Measurements from ENCODE around the gene SLC38A8. TPM values are rescaled to one million over a fixed set of nuclear protein-coding genes. Genes with fewer than 3 reads are reported as not detected.
A peak's percentile ranks its signal among the peaks of the same experiment; 100 is the strongest.

SLC38A8 gene
- total and polyA plus RNA-seq, 7 experiments from 2014 or later = not detected

DNA sequence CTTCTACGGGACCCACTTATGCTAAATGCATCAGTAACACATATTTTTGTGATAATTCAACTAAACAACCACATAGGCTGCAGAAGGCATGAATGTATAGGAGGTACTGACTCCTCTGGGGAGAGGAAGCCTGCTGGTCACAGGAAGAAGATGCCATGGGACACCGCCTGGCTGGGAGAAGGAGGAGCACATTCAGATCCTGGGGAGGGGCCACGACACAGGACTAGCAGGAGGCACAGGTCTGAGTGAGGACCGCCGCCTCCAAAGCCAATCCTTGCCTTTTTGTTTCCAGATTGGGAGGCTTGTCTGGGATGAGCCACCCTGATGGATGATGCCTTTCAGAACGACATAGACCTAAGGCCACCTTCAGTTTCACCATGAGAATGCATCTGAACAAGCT, 39.5 kb upstream of the SLC38A8 start:
- Mint-ChIP-seq H3K4me3 (no peak overlapping the region), H3K36me3 (peaks cover 12 to 60% (median 22%) of the 10 kb centered on the region in 5 donors), H3K4me1 (peaks cover 17 to 47% (median 34%) of the 10 kb centered on the region in 7 donors), H3K9me3 (no peaks in the 10 kb centered on the region), H3K27me3 (no peaks in the 10 kb centered on the region), H3K27ac (no peak overlapping the region)
- ATAC-seq (no peak), DNase-seq (no peak)
- Histone ChIP-seq H3K4me1 (ENCODE audit: control insufficient read depth in 2 of 2, insufficient read depth in 2 of 2, low read length in 2 of 2) (peaks cover 0 to 4% of the 10 kb centered on the region in 2 donors), H3K36me3 (ENCODE audit: control insufficient read depth in 2 of 3, insufficient read depth in 3 of 3, low read length in 3 of 3) (peaks cover 5 to 76% (median 18%) of the 10 kb centered on the region in 3 experiments), H3K9me3 (ENCODE audit: control insufficient read depth in 2 of 3, low read length in 3 of 3) (no peaks in the 10 kb centered on the region), H3K27ac (ENCODE audit: low read depth, low read length) (no peak overlapping the region), H3K27me3 (ENCODE audit: control insufficient read depth in 2 of 2, insufficient read depth in 2 of 2, low read length in 2 of 2) (no peaks in the 10 kb centered on the region), H3K4me3 (ENCODE audit: low read length) (no peak overlapping the region)
- ChIA-PET POLR2A (no interaction called here), CTCF (interaction anchor here (5.9 kb wide), 1 partner anchor 105 kb away, joined by 31 read pairs; the partner anchor contains the start of gene TAF1C)
- intact Hi-C loops (cut with micrococcal nuclease) = loop anchor here in 1 of 2 donors (10.0 kb wide), 1 partner anchor 423 kb away; the partner anchor contains the start of gene MEAK7

- Histone ChIP-seq H3K9me3 (ENCODE audit: control insufficient read depth in 2 of 3, low read length in 3 of 3) (no peaks in the 10 kb centered on the region), H3K4me3 (ENCODE audit: low read length) (no peak overlapping the region), H3K36me3 (ENCODE audit: control insufficient read depth in 2 of 3, insufficient read depth in 3 of 3, low read length in 3 of 3) (peaks cover 5 to 75% (median 18%) of the 10 kb centered on the region in 3 experiments), H3K4me1 (ENCODE audit: control insufficient read depth in 2 of 2, insufficient read depth in 2 of 2, low read length in 2 of 2) (peaks cover 0 to 4% of the 10 kb centered on the region in 2 donors), H3K27me3 (ENCODE audit: control insufficient read depth in 2 of 2, insufficient read depth in 2 of 2, low read length in 2 of 2) (no peaks in the 10 kb centered on the region), H3K27ac (ENCODE audit: low read depth, low read length) (no peak overlapping the region)
- POLR2A ChIA-PET = no interaction called here
- H3K4me1 Mint-ChIP-seq = peaks cover 18 to 48% (median 33%) of the 10 kb centered on the region in 7 donors
- CTCF ChIA-PET = no interaction called here
- H3K27ac Mint-ChIP-seq = peak overlapping the region in 1 of 9 donors; percentile 44
- no peak for DNase-seq
- intact Hi-C loops (cut with micrococcal nuclease) = loop anchor here in 1 of 2 donors (10.0 kb wide), 1 partner anchor 423 kb away; the partner anchor contains the start of gene MEAK7
- no peaks in the 10 kb centered on the region for H3K27me3 Mint-ChIP-seq
- no peak for ATAC-seq
- H3K4me3 Mint-ChIP-seq = no peak overlapping the region
- peaks cover 12 to 58% (median 22%) of the 10 kb centered on the region in 5 donors for H3K36me3 Mint-ChIP-seq
- H3K9me3 Mint-ChIP-seq = no peaks in the 10 kb centered on the region
Observed at GRCh38 chr16:84081446-84081989, 38.9 kb upstream of the SLC38A8 start.

DNA sequence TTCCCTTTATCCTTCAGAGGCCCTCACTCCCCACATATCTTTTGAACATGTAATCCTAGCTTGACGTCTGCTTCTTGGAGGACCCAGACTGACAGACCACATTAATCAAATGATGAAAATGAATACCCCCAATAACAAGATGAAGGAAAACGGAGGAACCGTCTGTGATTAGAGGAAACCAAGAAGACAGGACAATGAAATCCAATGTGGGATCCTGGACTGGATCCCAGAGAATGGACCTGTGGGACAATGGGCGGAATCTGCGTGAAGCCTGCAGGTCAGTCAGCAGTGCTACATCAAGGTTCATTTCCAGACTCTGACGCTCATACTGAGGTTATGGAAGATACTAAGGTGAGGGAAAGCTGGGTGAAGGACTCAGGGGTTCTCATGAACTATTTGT, 38.2 kb upstream of the SLC38A8 start:
- H3K36me3 ChIP-seq (ENCODE audit: control insufficient read depth in 2 of 3, insufficient read depth in 3 of 3, low read length in 3 of 3) = peaks cover 8 to 73% (median 18%) of the 10 kb centered on the region in 3 experiments
- peaks cover 11 to 54% (median 22%) of the 10 kb centered on the region in 5 donors for H3K36me3 Mint-ChIP-seq
- intact Hi-C loops (cut with micrococcal nuclease) = loop anchor here in 1 of 2 donors (10.0 kb wide), 1 partner anchor 424 kb away; the partner anchor contains the start of gene MEAK7

DNA sequence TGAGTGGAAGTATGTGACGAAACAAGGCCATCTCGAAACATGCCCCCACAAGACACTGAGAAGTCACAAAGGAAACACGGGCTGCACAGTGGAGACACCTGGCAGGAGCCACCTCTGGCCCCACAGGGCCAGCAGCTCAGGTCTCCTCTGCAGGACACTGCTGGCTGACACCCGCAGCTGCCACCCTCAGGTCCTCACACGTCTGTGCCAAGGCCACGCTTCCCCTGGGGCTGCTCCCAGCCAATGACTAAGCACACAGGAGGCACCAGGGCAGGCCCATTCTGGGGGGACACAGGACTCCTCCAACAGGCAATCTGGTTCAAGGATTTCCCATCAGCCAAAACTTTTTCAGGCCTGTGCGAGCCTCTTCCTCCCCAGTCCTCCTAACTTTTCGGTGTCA, 37.8 kb upstream of the SLC38A8 start:
- no peaks in the 10 kb centered on the region for H3K4me1 ChIP-seq (ENCODE audit: control insufficient read depth in 2 of 2, insufficient read depth in 2 of 2, low read length in 2 of 2)
- Mint-ChIP-seq H3K4me3 (no peak overlapping the region), H3K4me1 (peaks cover 12 to 45% (median 27%) of the 10 kb centered on the region in 7 donors), H3K27me3 (no peaks in the 10 kb centered on the region), H3K27ac (peak overlapping the region in 3 of 9 donors; percentile 34 to 52 (median 46)), H3K36me3 (peaks cover 10 to 58% (median 22%) of the 10 kb centered on the region in 5 donors), H3K9me3 (no peaks in the 10 kb centered on the region)
- peaks cover 8 to 77% (median 18%) of the 10 kb centered on the region in 3 experiments for H3K36me3 ChIP-seq (ENCODE audit: control insufficient read depth in 2 of 3, insufficient read depth in 3 of 3, low read length in 3 of 3)
- ChIA-PET POLR2A (no interaction called here), CTCF (no interaction called here)
- no peak for ATAC-seq
- H3K9me3 ChIP-seq (ENCODE audit: control insufficient read depth in 2 of 3, low read length in 3 of 3) = no peaks in the 10 kb centered on the region
- H3K27me3 ChIP-seq (ENCODE audit: control insufficient read depth in 2 of 2, insufficient read depth in 2 of 2, low read length in 2 of 2) = no peaks in the 10 kb centered on the region
- DNase-seq = no peak
- intact Hi-C loops (cut with micrococcal nuclease) = loop anchor here in 1 of 2 donors (10.0 kb wide), 1 partner anchor 424 kb away; the partner anchor contains the start of gene MEAK7
- no peak overlapping the region for H3K4me3 ChIP-seq (ENCODE audit: low read length)
- no peak overlapping the region for H3K27ac ChIP-seq (ENCODE audit: low read depth, low read length)

More for the DNA sequence above, 38.2 kb upstream of the SLC38A8 start:
- no peak overlapping the region for H3K4me3 Mint-ChIP-seq
- DNase-seq (no peak), ATAC-seq (no peak)
- Histone ChIP-seq H3K4me1 (ENCODE audit: control insufficient read depth in 2 of 2, insufficient read depth in 2 of 2, low read length in 2 of 2) (peaks cover 0 to under 1% of the 10 kb centered on the region in 2 donors), H3K27ac (ENCODE audit: low read depth, low read length) (no peak overlapping the region), H3K9me3 (ENCODE audit: control insufficient read depth in 2 of 3, low read length in 3 of 3) (no peaks in the 10 kb centered on the region), H3K4me3 (ENCODE audit: low read length) (no peak overlapping the region), H3K27me3 (ENCODE audit: control insufficient read depth in 2 of 2, insufficient read depth in 2 of 2, low read length in 2 of 2) (no peaks in the 10 kb centered on the region)
- POLR2A ChIA-PET = no interaction called here
- CTCF ChIA-PET = no interaction called here
- no peaks in the 10 kb centered on the region for H3K9me3 Mint-ChIP-seq
- H3K27me3 Mint-ChIP-seq = no peaks in the 10 kb centered on the region
- peak overlapping the region in 2 of 9 donors; percentile 44 to 56 for H3K27ac Mint-ChIP-seq
- H3K4me1 Mint-ChIP-seq = peaks cover 13 to 46% (median 30%) of the 10 kb centered on the region in 7 donors

GRCh38 chr16:84079664-84080063, 37.1 kb upstream of the SLC38A8 start:
- Histone ChIP-seq H3K9me3 (ENCODE audit: control insufficient read depth in 2 of 3, low read length in 3 of 3) (no peaks in the 10 kb centered on the region), H3K4me3 (ENCODE audit: low read length) (no peak overlapping the region), H3K27me3 (ENCODE audit: control insufficient read depth in 2 of 2, insufficient read depth in 2 of 2, low read length in 2 of 2) (no peaks in the 10 kb centered on the region), H3K36me3 (ENCODE audit: control insufficient read depth in 2 of 3, insufficient read depth in 3 of 3, low read length in 3 of 3) (peaks cover 7 to 85% (median 22%) of the 10 kb centered on the region in 3 experiments), H3K27ac (ENCODE audit: low read depth, low read length) (no peak overlapping the region), H3K4me1 (ENCODE audit: control insufficient read depth in 2 of 2, insufficient read depth in 2 of 2, low read length in 2 of 2) (no peaks in the 10 kb centered on the region)
- Mint-ChIP-seq H3K4me1 (peaks cover 8 to 40% (median 20%) of the 10 kb centered on the region in 7 donors), H3K27ac (peak overlapping the region in 1 of 9 donors; percentile 34), H3K27me3 (no peaks in the 10 kb centered on the region), H3K36me3 (peaks cover 10 to 63% (median 22%) of the 10 kb centered on the region in 5 donors), H3K4me3 (no peak overlapping the region), H3K9me3 (no peaks in the 10 kb centered on the region)
- DNase-seq (no peak), ATAC-seq (no peak)
- intact Hi-C loops (cut with micrococcal nuclease) = loop anchor here in 1 of 2 donors (10.0 kb wide), 1 partner anchor 425 kb away; the partner anchor contains the start of gene MEAK7
- CTCF ChIA-PET = no interaction called here
- POLR2A ChIA-PET = interaction anchor here (0.6 kb wide), 1 partner anchor 115 kb away, joined by 3 read pairs; no protein-coding TSS in a partner anchor

GRCh38 chr16:84075376-84075775, 32.8 kb upstream of the SLC38A8 start:
- Mint-ChIP-seq H3K36me3 (peaks cover 14 to 61% (median 18%) of the 10 kb centered on the region in 5 donors), H3K27ac (peak overlapping the region in 1 of 9 donors; percentile 14), H3K9me3 (no peaks in the 10 kb centered on the region), H3K4me1 (peaks cover 7 to 33% (median 18%) of the 10 kb centered on the region in 7 donors), H3K27me3 (no peaks in the 10 kb centered on the region), H3K4me3 (no peak overlapping the region)
- no peak overlapping the region for H3K4me3 ChIP-seq (ENCODE audit: low read length)
- peaks cover 12 to 86% (median 25%) of the 10 kb centered on the region in 3 experiments for H3K36me3 ChIP-seq (ENCODE audit: control insufficient read depth in 2 of 3, insufficient read depth in 3 of 3, low read length in 3 of 3)
- ATAC-seq (no peak), DNase-seq (no peak)
- intact Hi-C loops (cut with micrococcal nuclease) = no loop called here
- POLR2A ChIA-PET = interaction anchor here (0.6 kb wide), 1 partner anchor 8 kb away, joined by 3 read pairs; no protein-coding TSS in a partner anchor
- no peaks in the 10 kb centered on the region for H3K27me3 ChIP-seq (ENCODE audit: control insufficient read depth in 2 of 2, insufficient read depth in 2 of 2, low read length in 2 of 2)
- H3K4me1 ChIP-seq (ENCODE audit: control insufficient read depth in 2 of 2, insufficient read depth in 2 of 2, low read length in 2 of 2) = no peaks in the 10 kb centered on the region
- H3K9me3 ChIP-seq (ENCODE audit: control insufficient read depth in 2 of 3, low read length in 3 of 3) = no peaks in the 10 kb centered on the region
- CTCF ChIA-PET = no interaction called here
- no peak overlapping the region for H3K27ac ChIP-seq (ENCODE audit: low read depth, low read length)

All from naive thymus-derived CD4-positive, alpha-beta T cell (primary cell).